G401.6 (cell line): ENCODE data around the gene SFXN1.

Experiments
- FAIRE-seq: peaks from 2 replicates; lab custom pipeline; 2012; peaks lifted over from hg19 to GRCh38; lab: Jason Lieb, UNC

SFXN1 gene

GRCh38 chr5:175541264-175541663, 62.9 kb downstream of the SFXN1 start:
- FAIRE-seq, result no peak

GRCh38 chr5:175542232-175542965, 64.0 kb downstream of the SFXN1 start:
- FAIRE-seq, result no peak

GRCh38 chr5:175542966-175543235, 64.5 kb downstream of the SFXN1 start:
- FAIRE-seq, result no peak

- no peak for FAIRE-seq
These were observed 65.8 kb downstream of the SFXN1 start for GRCh38 chr5:175544108-175544511.

- FAIRE-seq, result no peak
These were observed 66.2 kb downstream of the SFXN1 start for GRCh38 chr5:175544586-175544985.

GRCh38 chr5:175547842-175548241, 69.5 kb downstream of the SFXN1 start:
- FAIRE-seq, result no peak

GRCh38 chr5:175548626-175549311, 70.4 kb downstream of the SFXN1 start:
- FAIRE-seq, result no peak

GRCh38 chr5:175550055-175550805, 71.9 kb downstream of the SFXN1 start:
- FAIRE-seq, result no peak

- FAIRE-seq, result no peak
These were observed 72.9 kb downstream of the SFXN1 start for GRCh38 chr5:175551266-175551665.

GRCh38 chr5:175554296-175554695, 75.9 kb downstream of the SFXN1 start:
- FAIRE-seq, result no peak

GRCh38 chr5:175555168-175555785, 76.9 kb downstream of the SFXN1 start:
- no peak for FAIRE-seq

- FAIRE-seq, result no peak
These were observed 78.4 kb downstream of the SFXN1 start for GRCh38 chr5:175556794-175557193.

- no peak for FAIRE-seq
These were observed 79.4 kb downstream of the SFXN1 start for GRCh38 chr5:175557778-175558177.

GRCh38 chr5:175558801-175559480, 80.6 kb downstream of the SFXN1 start:
- no peak for FAIRE-seq

- FAIRE-seq, result no peak
These were observed 81.7 kb downstream of the SFXN1 start for GRCh38 chr5:175560011-175560410.

- no peak for FAIRE-seq
These were observed 82.7 kb downstream of the SFXN1 start for GRCh38 chr5:175561085-175561484.

GRCh38 chr5:175564716-175565115, 86.4 kb downstream of the SFXN1 start:
- FAIRE-seq, result no peak

- FAIRE-seq, result no peak
These were observed 88.3 kb downstream of the SFXN1 start for GRCh38 chr5:175566697-175567096.

- FAIRE-seq, result no peak
These were observed 89.6 kb downstream of the SFXN1 start for GRCh38 chr5:175567954-175568353.

GRCh38 chr5:175569701-175570100, 91.3 kb downstream of the SFXN1 start:
- no peak for FAIRE-seq

- no peak for FAIRE-seq
These were observed 94.5 kb downstream of the SFXN1 start for GRCh38 chr5:175572886-175573285.

GRCh38 chr5:175573493-175574269, 95.3 kb downstream of the SFXN1 start:
- FAIRE-seq, result no peak
